HepG2 (cell line): Measurements from ENCODE around the gene NDUFS4.

Experiments used
- ATRX ChIP-seq: sonication (generic); formaldehyde crosslinking; IDR thresholded peaks from 2 replicates; pipeline ENCODE4 v1.4.0; 2020; ENCODE audit warnings: missing genetic modification reagents, borderline replicate concordance
- DNMT3B ChIP-seq: conservative IDR thresholded peaks from 2 replicates; pipeline ENCODE4 v1.6.1; 2016; ENCODE audit warnings: missing biosample characterization, control low read depth
- DPF2 ChIP-seq: sonication (generic); formaldehyde crosslinking; IDR thresholded peaks from 2 replicates; pipeline ENCODE4 v1.4.0; 2020; ENCODE audit warnings: mild to moderate bottlenecking, low read depth, missing genetic modification reagents, borderline replicate concordance
- FIP1L1 ChIP-seq: fragments of 200-400 bp; formaldehyde crosslinking; IDR thresholded peaks from 2 replicates; pipeline ENCODE4 v1.6.1; 2018; ENCODE audit warnings: low read depth, mild to moderate bottlenecking, low read length, moderate library complexity, borderline replicate concordance; ENCODE audit not compliant: insufficient read depth
- FOSL2 ChIP-seq: sonication (generic); formaldehyde crosslinking; IDR thresholded peaks from 2 replicates; pipeline ENCODE4 v1.4.0; 2020; ENCODE audit warnings: missing genetic modification reagents
- FOXA3 ChIP-seq: IDR thresholded peaks from 2 replicates; pipeline ENCODE4 v1.6.1; 2016; ENCODE audit warnings: missing genetic modification reagents, missing compliant biosample characterization
- NFE2L1 ChIP-seq: sonication (generic); formaldehyde crosslinking; IDR thresholded peaks from 2 replicates; pipeline ENCODE4 v1.4.0; 2020; ENCODE audit warnings: missing genetic modification reagents, mild to moderate bottlenecking, borderline replicate concordance
- PTBP1 ChIP-seq: fragments of 200-400 bp; formaldehyde crosslinking; IDR thresholded peaks from 2 replicates; pipeline ENCODE4 v1.6.1; 2018; ENCODE audit warnings: low read length, low read depth; ENCODE audit not compliant: poor library complexity, severe bottlenecking
- SMAD3 ChIP-seq: sonication (generic); formaldehyde crosslinking; IDR thresholded peaks from 2 replicates; pipeline ENCODE4 v1.4.0; 2020; ENCODE audit warnings: missing genetic modification reagents
- TCF7 ChIP-seq: sonication (generic); IDR thresholded peaks from 2 replicates; pipeline ENCODE4 v1.6.1; 2016; ENCODE audit warnings: antibody characterized with exemption, low read depth
- ZNF251 ChIP-seq: sonication (generic); formaldehyde crosslinking; IDR thresholded peaks from 2 replicates; pipeline ENCODE4 v1.9.0; 2021; ENCODE audit warnings: mild to moderate bottlenecking, missing genetic modification reagents
- ZNF577 ChIP-seq: sonication (generic); formaldehyde crosslinking; IDR thresholded peaks from 2 replicates; pipeline ENCODE4 v1.4.0; 2020; ENCODE audit warnings: mild to moderate bottlenecking, low read depth, missing genetic modification reagents, borderline replicate concordance
- TF ChIP-seq, protein P1 (sequence below): sonication (generic); formaldehyde crosslinking; IDR thresholded peaks from 2 replicates; pipeline ENCODE4 v1.4.0; 2020; ENCODE audit warnings: missing genetic modification reagents
- TF ChIP-seq, protein P2 (sequence below): sonication (generic); formaldehyde crosslinking; IDR thresholded peaks from 2 replicates; pipeline ENCODE4 v1.5.0; 2020; ENCODE audit warnings: mild to moderate bottlenecking, missing genetic modification reagents, moderate library complexity

DNA sequence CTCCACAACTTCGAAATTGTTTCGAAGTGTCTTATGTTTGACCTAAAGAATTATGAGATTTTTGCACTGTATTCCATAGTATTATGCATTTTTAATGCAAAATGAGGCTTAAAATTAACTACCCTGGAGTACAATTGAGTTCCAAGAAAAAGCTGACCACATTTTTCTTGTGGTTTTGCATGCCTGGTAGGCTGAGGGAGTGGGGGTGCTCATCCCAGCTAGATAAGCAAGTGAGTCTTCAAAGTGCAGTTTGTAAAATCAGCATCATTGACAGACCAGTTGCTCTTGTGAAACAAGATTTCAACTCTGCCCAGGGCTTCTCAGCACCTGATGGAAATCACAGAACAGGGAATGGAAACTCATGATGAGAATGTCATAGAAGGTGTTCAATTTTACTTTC lies 17.0 kb upstream of the NDUFS4 start:
- TF ChIP-seq FOSL2 (CRISPR knock-in tag) (no peak), ZNF251 (no peak), FOXA3 (no peak), NFE2L1 (CRISPR knock-in tag) (no peak), FIP1L1 (no peak), ATRX (CRISPR knock-in tag) (no peak), ZNF577 (CRISPR knock-in tag) (no peak), DNMT3B (no peak), SMAD3 (CRISPR knock-in tag) (no peak), TCF7 (no peak), PTBP1 (no peak), DPF2 (CRISPR knock-in tag) (no peak)
- TF ChIP-seq, protein P1, sequence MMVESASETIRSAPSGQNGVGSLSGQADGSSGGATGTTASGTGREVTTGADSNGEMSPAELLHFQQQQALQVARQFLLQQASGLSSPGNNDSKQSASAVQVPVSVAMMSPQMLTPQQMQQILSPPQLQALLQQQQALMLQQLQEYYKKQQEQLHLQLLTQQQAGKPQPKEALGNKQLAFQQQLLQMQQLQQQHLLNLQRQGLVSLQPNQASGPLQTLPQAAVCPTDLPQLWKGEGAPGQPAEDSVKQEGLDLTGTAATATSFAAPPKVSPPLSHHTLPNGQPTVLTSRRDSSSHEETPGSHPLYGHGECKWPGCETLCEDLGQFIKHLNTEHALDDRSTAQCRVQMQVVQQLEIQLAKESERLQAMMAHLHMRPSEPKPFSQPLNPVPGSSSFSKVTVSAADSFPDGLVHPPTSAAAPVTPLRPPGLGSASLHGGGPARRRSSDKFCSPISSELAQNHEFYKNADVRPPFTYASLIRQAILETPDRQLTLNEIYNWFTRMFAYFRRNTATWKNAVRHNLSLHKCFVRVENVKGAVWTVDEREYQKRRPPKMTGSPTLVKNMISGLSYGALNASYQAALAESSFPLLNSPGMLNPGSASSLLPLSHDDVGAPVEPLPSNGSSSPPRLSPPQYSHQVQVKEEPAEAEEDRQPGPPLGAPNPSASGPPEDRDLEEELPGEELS (CRISPR knock-in tag): no peak
- TF ChIP-seq, protein P2, sequence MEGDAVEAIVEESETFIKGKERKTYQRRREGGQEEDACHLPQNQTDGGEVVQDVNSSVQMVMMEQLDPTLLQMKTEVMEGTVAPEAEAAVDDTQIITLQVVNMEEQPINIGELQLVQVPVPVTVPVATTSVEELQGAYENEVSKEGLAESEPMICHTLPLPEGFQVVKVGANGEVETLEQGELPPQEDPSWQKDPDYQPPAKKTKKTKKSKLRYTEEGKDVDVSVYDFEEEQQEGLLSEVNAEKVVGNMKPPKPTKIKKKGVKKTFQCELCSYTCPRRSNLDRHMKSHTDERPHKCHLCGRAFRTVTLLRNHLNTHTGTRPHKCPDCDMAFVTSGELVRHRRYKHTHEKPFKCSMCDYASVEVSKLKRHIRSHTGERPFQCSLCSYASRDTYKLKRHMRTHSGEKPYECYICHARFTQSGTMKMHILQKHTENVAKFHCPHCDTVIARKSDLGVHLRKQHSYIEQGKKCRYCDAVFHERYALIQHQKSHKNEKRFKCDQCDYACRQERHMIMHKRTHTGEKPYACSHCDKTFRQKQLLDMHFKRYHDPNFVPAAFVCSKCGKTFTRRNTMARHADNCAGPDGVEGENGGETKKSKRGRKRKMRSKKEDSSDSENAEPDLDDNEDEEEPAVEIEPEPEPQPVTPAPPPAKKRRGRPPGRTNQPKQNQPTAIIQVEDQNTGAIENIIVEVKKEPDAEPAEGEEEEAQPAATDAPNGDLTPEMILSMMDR (CRISPR knock-in tag): no peak
